T-helper 2 cell treated with Interferon-gamma antibody and Interleukin-4, amounts not matched to agents 100 ng/mL and 5 ng/mL, for 36 hours (primary cell): ENCODE measurements around the gene LMAN2. TPM values are rescaled to one million over a fixed set of nuclear protein-coding genes. Genes with fewer than 3 reads are reported as not detected.
"Not testable (repeated sequence)": the region's sequence is repeated elsewhere in the genome, so short reads cannot be mapped to it uniquely, and the experiment has no call there.

Source experiments
- intact Hi-C: fragments of 100-400 bp; cut with micrococcal nuclease; formaldehyde crosslinking; loops from one replicate; pipeline ENCODE4 v1.15.1; 2023
- total RNA-seq: library from RNA; stranded (reverse); gene quantifications from 2 replicates; pipeline ENCODE4 v1.2.3, GENCODE V29; 2022

Gene LMAN2
- total RNA-seq, 1 donor from 2014 or later: 153 TPM

GRCh38 chr5:177380805-177381126, 29.3 kb upstream of the LMAN2 start:
- intact Hi-C loops: no loop called here

- intact Hi-C loops: no loop called here
Measured at GRCh38 chr5:177378884-177379883, 27.7 kb upstream of the LMAN2 start.

- intact Hi-C loops: no loop called here
Measured at GRCh38 chr5:177377851-177378776, 26.6 kb upstream of the LMAN2 start.

GRCh38 chr5:177376107-177376506, 24.6 kb upstream of the LMAN2 start:
- intact Hi-C loops: no loop called here

GRCh38 chr5:177375516-177375915, 24.0 kb upstream of the LMAN2 start:
- intact Hi-C loops: not testable (repeated sequence)

- intact Hi-C loops: no loop called here
Measured at GRCh38 chr5:177374211-177374610, 22.7 kb upstream of the LMAN2 start.

GRCh38 chr5:177373806-177374205, 22.3 kb upstream of the LMAN2 start:
- intact Hi-C loops: no loop called here

GRCh38 chr5:177372910-177373309, 21.4 kb upstream of the LMAN2 start:
- intact Hi-C loops: no loop called here

- intact Hi-C loops: no loop called here
Measured at GRCh38 chr5:177372034-177372896, 20.8 kb upstream of the LMAN2 start.

- intact Hi-C loops: no loop called here
Measured at GRCh38 chr5:177371120-177372033, 19.9 kb upstream of the LMAN2 start.

- intact Hi-C loops: no loop called here
Measured at GRCh38 chr5:177370488-177371119, 19.1 kb upstream of the LMAN2 start.

- intact Hi-C loops: no loop called here
Measured at GRCh38 chr5:177369645-177370440, 18.4 kb upstream of the LMAN2 start.

GRCh38 chr5:177368869-177369644, 17.6 kb upstream of the LMAN2 start:
- intact Hi-C loops: no loop called here

- intact Hi-C loops: no loop called here
Measured at GRCh38 chr5:177367981-177368868, 16.8 kb upstream of the LMAN2 start.

GRCh38 chr5:177367323-177367848, 15.9 kb upstream of the LMAN2 start:
- intact Hi-C loops: no loop called here

GRCh38 chr5:177366528-177367322, 15.3 kb upstream of the LMAN2 start:
- intact Hi-C loops: no loop called here
